ENCODE data around the gene CORIN.

DNA sequence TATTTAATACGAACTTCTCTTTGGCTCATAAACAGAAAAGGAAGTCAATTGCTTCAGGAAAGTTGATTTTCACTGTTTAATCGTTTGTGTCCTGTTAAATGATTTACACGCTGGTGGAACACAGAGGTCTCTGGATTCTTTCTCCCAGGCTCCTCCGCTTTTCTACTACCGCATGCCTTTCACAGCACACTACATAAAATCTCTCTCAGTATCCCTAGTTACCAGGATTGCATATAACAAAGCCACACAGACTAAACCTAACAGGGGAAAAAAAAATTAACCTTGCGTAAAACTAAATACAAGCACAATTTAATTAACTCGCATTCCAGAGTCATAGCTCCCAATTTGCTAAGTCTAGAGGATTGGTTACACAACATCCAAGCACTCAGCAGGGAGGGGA lies 133.9 kb downstream of the CORIN start:
- TF ChIP-seq CTCF (conservative IDR thresholded peaks at IDR 0.05; ENCODE audit: low read depth in 2 of 2) (no peak), REST (IDR thresholded peaks at IDR 0.05; ENCODE audit: unreplicated experiment) (no peak), EZH2 (IDR thresholded peaks at IDR 0.05; ENCODE audit: low read depth, unreplicated experiment) (no peak), POLR2AphosphoS5 (IDR thresholded peaks at IDR 0.05; ENCODE audit: low read depth) (no peak), NANOG (IDR thresholded peaks at IDR 0.05; ENCODE audit: borderline replicate concordance) (no peak), ZNF462 (CRISPR knock-in tag; IDR thresholded peaks at IDR 0.05) (no peak), ZNF114 (CRISPR knock-in tag; IDR thresholded peaks at IDR 0.05) (no peak), ZNF331 (CRISPR knock-in tag; IDR thresholded peaks at IDR 0.05; ENCODE audit: low read depth) (no peak), EZH2phosphoT487 (IDR thresholded peaks at IDR 0.05; ENCODE audit: unreplicated experiment) (no peak), CREB1 (CRISPR knock-in tag; IDR thresholded peaks at IDR 0.05; ENCODE audit: low read depth) (no peak), JUNB (IDR thresholded peaks at IDR 0.05; ENCODE audit: unreplicated experiment) (no peak), STAT1 (IDR thresholded peaks at IDR 0.05; ENCODE audit: unreplicated experiment) (no peak)
- TF ChIP-seq, protein P1, sequence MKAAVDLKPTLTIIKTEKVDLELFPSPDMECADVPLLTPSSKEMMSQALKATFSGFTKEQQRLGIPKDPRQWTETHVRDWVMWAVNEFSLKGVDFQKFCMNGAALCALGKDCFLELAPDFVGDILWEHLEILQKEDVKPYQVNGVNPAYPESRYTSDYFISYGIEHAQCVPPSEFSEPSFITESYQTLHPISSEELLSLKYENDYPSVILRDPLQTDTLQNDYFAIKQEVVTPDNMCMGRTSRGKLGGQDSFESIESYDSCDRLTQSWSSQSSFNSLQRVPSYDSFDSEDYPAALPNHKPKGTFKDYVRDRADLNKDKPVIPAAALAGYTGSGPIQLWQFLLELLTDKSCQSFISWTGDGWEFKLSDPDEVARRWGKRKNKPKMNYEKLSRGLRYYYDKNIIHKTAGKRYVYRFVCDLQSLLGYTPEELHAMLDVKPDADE (IDR thresholded peaks at IDR 0.05), result no peak

Data from GM23338 (cell line).